ENCODE results near the gene HTT-AS. TPM values are rescaled to one million over a fixed set of nuclear protein-coding genes. Genes with fewer than 3 reads are reported as not detected.
A peak's percentile ranks its signal among the peaks of the same experiment; 100 is the strongest.

The HTT-AS gene
- total RNA-seq, 4 donors from 2014 or later = not detected

DNA sequence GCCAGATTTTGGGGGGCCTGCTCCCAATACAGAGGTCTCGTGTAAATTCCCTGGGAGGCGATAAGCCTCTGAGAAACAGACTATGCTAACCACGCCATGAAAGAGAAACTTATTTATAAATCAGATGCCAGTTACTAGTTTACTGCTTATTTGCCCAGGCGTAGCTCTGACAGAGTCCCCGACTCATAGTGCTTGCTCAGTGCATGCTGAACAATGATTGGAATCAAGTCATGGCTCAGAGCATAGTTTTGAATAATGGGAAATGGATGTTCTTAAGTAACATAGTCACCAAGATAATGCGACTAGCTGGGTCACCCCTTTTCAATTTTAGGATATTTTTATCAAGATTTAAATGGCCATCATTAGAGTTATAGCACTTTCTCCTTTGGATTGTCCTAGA, 40.0 kb upstream of the HTT-AS start:
- Histone ChIP-seq H3K27me3 (no peaks in the 10 kb centered on the region), H3K27ac (peak overlapping the region in 3 of 4 donors; percentile 71 to 84 (median 74)), H3K36me3 (peaks cover 0 to 49% of the 10 kb centered on the region in 2 donors), H3K9me3 (no peaks in the 10 kb centered on the region), H3K4me3 (no peak overlapping the region), H3K4me1 (peaks cover 2 to 80% (median 31%) of the 10 kb centered on the region in 3 donors)
- TF ChIP-seq EP300 (IDR thresholded peaks at IDR 0.05) (no peak), POLR2AphosphoS5 (IDR thresholded peaks at IDR 0.05) (no peak), POLR2A (IDR thresholded peaks at IDR 0.05) (no peak)
- TF ChIP-seq, protein P1, sequence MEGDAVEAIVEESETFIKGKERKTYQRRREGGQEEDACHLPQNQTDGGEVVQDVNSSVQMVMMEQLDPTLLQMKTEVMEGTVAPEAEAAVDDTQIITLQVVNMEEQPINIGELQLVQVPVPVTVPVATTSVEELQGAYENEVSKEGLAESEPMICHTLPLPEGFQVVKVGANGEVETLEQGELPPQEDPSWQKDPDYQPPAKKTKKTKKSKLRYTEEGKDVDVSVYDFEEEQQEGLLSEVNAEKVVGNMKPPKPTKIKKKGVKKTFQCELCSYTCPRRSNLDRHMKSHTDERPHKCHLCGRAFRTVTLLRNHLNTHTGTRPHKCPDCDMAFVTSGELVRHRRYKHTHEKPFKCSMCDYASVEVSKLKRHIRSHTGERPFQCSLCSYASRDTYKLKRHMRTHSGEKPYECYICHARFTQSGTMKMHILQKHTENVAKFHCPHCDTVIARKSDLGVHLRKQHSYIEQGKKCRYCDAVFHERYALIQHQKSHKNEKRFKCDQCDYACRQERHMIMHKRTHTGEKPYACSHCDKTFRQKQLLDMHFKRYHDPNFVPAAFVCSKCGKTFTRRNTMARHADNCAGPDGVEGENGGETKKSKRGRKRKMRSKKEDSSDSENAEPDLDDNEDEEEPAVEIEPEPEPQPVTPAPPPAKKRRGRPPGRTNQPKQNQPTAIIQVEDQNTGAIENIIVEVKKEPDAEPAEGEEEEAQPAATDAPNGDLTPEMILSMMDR (IDR thresholded peaks at IDR 0.05) = no peak
- WGBS, 2 donors (ENCODE audit: low coverage in 1 of 2) = 89 to 93% methylated on average over 4 to 5 of the region's 6 CpGs
- no peak for ATAC-seq

GRCh38 chr4:3112609-3113469, 38.5 kb upstream of the HTT-AS start:
- Histone ChIP-seq H3K27me3 (no peaks in the 10 kb centered on the region), H3K9me3 (no peaks in the 10 kb centered on the region), H3K36me3 (peaks cover 0 to 51% of the 10 kb centered on the region in 2 donors), H3K4me3 (no peak overlapping the region), H3K27ac (peak overlapping the region in 3 of 4 donors; percentile 71 to 84 (median 74)), H3K4me1 (peaks cover under 1 to 82% (median 40%) of the 10 kb centered on the region in 3 donors)
- WGBS, 2 donors (ENCODE audit: low coverage in 1 of 2) = 43 to 73% methylated on average over 3 to 5 of the region's 5 CpGs
- no peak for ATAC-seq
- TF ChIP-seq EP300 (IDR thresholded peaks at IDR 0.05) = no peak
- peak; percentile 2 for TF ChIP-seq POLR2AphosphoS5 (IDR thresholded peaks at IDR 0.05)

GRCh38 chr4:3112201-3112600, 37.9 kb upstream of the HTT-AS start:
- peak overlapping the region; percentile 35 to 84 (median 72) for H3K27ac ChIP-seq
- ATAC-seq = no peak
- WGBS, 2 donors (ENCODE audit: low coverage in 1 of 2) = 32 to 49% methylated on average over 4 of the region's 4 CpGs

GRCh38 chr4:3111461-3111860, 37.1 kb upstream of the HTT-AS start:
- Histone ChIP-seq H3K27ac (peak overlapping the region in 3 of 4 donors; percentile 71 to 84 (median 74)), H3K27me3 (no peaks in the 10 kb centered on the region), H3K4me3 (no peak overlapping the region), H3K9me3 (no peaks in the 10 kb centered on the region), H3K4me1 (peaks cover 8 to 82% (median 45%) of the 10 kb centered on the region in 3 donors), H3K36me3 (peaks cover 0 to 45% of the 10 kb centered on the region in 2 donors)
- 39% methylated on average over 5 of the region's 5 CpGs; no CpG with 5 or more reads in 1 of the 2 donors for WGBS, 2 donors (ENCODE audit: low coverage in 1 of 2)
- TF ChIP-seq POLR2A (IDR thresholded peaks at IDR 0.05) = no peak
- TF ChIP-seq, protein P1 (IDR thresholded peaks at IDR 0.05) = no peak
- no peak for TF ChIP-seq POLR2AphosphoS5 (IDR thresholded peaks at IDR 0.05)
- TF ChIP-seq EP300 (IDR thresholded peaks at IDR 0.05) = no peak
- ATAC-seq = no peak

More at GRCh38 chr4:3112201-3112600, 37.9 kb upstream of the HTT-AS start:
- TF ChIP-seq EP300 (IDR thresholded peaks at IDR 0.05) = no peak
- TF ChIP-seq POLR2AphosphoS5 (IDR thresholded peaks at IDR 0.05) = no peak
- TF ChIP-seq, protein P1 (IDR thresholded peaks at IDR 0.05) = no peak
- no peak for TF ChIP-seq POLR2A (IDR thresholded peaks at IDR 0.05)
- peaks cover 4 to 82% (median 46%) of the 10 kb centered on the region in 3 donors for H3K4me1 ChIP-seq
- H3K9me3 ChIP-seq = no peaks in the 10 kb centered on the region
- no peaks in the 10 kb centered on the region for H3K27me3 ChIP-seq
- H3K4me3 ChIP-seq = no peak overlapping the region
- peaks cover 0 to 52% of the 10 kb centered on the region in 2 donors for H3K36me3 ChIP-seq

- H3K4me3 ChIP-seq = no peak overlapping the region
- no peak for TF ChIP-seq EP300 (IDR thresholded peaks at IDR 0.05)
- no peak for TF ChIP-seq POLR2A (IDR thresholded peaks at IDR 0.05)
- TF ChIP-seq POLR2AphosphoS5 (IDR thresholded peaks at IDR 0.05) = no peak
- TF ChIP-seq, protein P1 (IDR thresholded peaks at IDR 0.05) = no peak
- H3K27me3 ChIP-seq = no peaks in the 10 kb centered on the region
- peak; percentile 10 for ATAC-seq
- peaks cover 8 to 67% (median 37%) of the 10 kb centered on the region in 3 donors for H3K4me1 ChIP-seq
- H3K9me3 ChIP-seq = no peaks in the 10 kb centered on the region
- H3K36me3 ChIP-seq = peaks cover 0 to 39% of the 10 kb centered on the region in 2 donors
- 38 to 60% methylated on average over 3 of the region's 3 CpGs for WGBS, 2 donors (ENCODE audit: low coverage in 1 of 2)
- peak overlapping the region; percentile 71 to 86 (median 74) for H3K27ac ChIP-seq
Observed at GRCh38 chr4:3108211-3108610, 33.9 kb upstream of the HTT-AS start.
